Right lobe of liver (tissue), 4 donors: ENCODE measurements around the gene TIPIN.

Experiments
- POLR2A ChIP-seq: fragments of 450-650 bp; IDR thresholded peaks from one replicate; pipeline ENCODE4 v1.6.1; 2017; ENCODE audit warnings: antibody characterized with exemption, mild to moderate bottlenecking
- TF ChIP-seq, protein P1 (sequence below), 4 donors: fragments of 200-600 bp in 3 of 4; fragments of 450-650 bp in 1 of 4; IDR thresholded peaks; one replicate each; pipeline versions ENCODE4 v1.5.1 to v1.8.0; 2016 to 2022; ENCODE audit warnings: antibody characterized with exemption in 4 of 4, mild to moderate bottlenecking in 2 of 4
- donor health status: DM: no; HTN: no; CAD: no.
- donor health status: DM: no; HTN: no; CAD: no.
- donor health status: DM: no; HTN: yes; CAD: no.

DNA sequence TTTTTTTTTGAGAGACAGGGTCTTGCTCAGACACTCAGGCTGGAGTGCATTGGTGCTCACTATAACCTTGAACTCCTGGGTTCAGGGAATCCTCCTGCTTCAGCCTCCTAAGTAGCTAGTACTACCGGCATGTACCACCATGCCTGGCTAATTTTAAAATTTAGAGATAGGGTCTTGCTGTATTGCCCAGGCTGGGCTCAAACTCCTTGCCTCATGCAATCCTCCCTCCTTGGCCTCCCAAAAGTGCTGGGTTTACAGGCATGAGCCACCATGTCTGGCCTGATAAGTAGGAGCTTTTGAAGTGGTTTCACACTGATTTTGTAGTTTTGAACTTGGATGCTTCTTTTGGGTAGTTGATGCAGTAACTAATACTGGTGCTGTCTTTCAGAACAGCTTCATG is 38.0 kb upstream of the TIPIN start:
- TF ChIP-seq, protein P1, sequence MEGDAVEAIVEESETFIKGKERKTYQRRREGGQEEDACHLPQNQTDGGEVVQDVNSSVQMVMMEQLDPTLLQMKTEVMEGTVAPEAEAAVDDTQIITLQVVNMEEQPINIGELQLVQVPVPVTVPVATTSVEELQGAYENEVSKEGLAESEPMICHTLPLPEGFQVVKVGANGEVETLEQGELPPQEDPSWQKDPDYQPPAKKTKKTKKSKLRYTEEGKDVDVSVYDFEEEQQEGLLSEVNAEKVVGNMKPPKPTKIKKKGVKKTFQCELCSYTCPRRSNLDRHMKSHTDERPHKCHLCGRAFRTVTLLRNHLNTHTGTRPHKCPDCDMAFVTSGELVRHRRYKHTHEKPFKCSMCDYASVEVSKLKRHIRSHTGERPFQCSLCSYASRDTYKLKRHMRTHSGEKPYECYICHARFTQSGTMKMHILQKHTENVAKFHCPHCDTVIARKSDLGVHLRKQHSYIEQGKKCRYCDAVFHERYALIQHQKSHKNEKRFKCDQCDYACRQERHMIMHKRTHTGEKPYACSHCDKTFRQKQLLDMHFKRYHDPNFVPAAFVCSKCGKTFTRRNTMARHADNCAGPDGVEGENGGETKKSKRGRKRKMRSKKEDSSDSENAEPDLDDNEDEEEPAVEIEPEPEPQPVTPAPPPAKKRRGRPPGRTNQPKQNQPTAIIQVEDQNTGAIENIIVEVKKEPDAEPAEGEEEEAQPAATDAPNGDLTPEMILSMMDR (IDR thresholded peaks at IDR 0.05), result no peak
- TF ChIP-seq POLR2A, result no peak
